A549 treated with CpdA at 1 μM for 4 hours (cell line): ENCODE measurements around the gene TEX51. TPM values are rescaled to one million over a fixed set of nuclear protein-coding genes. Genes with fewer than 3 reads are reported as not detected.

Experiments
- total RNA-seq: library from RNA; stranded (reverse); fragments of 200-300 nt; extraction: Qiagen RNA extraction; gene quantifications from 5 replicates; pipeline ENCODE4 v1.2.3, GENCODE V29; 2022; ENCODE audit warnings: low read depth

The TEX51 gene
- not detected in 5 replicates for total RNA-seq

DNA sequence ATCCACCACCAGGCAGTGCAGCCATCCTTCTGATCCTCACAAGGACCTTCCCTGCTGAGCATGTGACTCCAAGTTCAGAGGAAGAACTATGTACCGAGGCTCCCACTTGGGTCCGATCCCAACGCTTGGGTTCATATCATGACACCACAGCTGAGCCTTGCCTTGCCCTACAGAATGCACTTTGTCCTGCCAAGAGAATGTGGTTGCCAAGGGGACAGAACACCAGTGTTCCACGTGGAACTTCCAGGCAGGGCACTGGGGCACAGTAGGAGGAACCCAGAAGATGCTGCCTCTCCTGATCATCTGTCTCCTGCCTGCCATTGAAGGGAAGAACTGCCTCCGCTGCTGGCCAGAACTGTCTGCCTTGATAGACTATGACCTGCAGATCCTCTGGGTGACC, at the start of gene TEX51:
TEX51 (plus strand) TSS at position 255 of the 400 bp plus-strand sequence; CDS start at position 284, 29 bp downstream.

Other genes starting within 250 kb of the TEX51 start
- gene GYPC, start 242.7 kb upstream of the TEX51 start, total RNA-seq, result not detected in 5 replicates
- gene BIN1, start 208.3 kb downstream of the TEX51 start, total RNA-seq, result 30.9 to 34.7 TPM (median 32.6 TPM) in 5 replicates